Fibroblast of pulmonary artery (primary cell): Measurements from ENCODE around the gene SEC22C.
"Not testable (repeated sequence)": the region's sequence is repeated elsewhere in the genome, so short reads cannot be mapped to it uniquely, and the experiment has no call there.

Source experiments
- DNase-seq: peaks from one replicate; pipeline ENCODE4 v3.0.0-alpha.2; 2010; ENCODE audit warnings: low read depth
- H3K4me3 ChIP-seq: replicated peaks from 2 replicates; pipeline ENCODE4 v1.5.1; 2011; ENCODE audit warnings: low read depth, mild to moderate bottlenecking, control low read depth, low read length, moderate library complexity
- TF ChIP-seq, protein P1 (sequence below): IDR thresholded peaks from 2 replicates; pipeline ENCODE4 v1.5.1; 2011; ENCODE audit warnings: mild to moderate bottlenecking, control low read depth, low read length, inconsistent platforms; ENCODE audit errors: missing control alignments

SEC22C gene

DNA sequence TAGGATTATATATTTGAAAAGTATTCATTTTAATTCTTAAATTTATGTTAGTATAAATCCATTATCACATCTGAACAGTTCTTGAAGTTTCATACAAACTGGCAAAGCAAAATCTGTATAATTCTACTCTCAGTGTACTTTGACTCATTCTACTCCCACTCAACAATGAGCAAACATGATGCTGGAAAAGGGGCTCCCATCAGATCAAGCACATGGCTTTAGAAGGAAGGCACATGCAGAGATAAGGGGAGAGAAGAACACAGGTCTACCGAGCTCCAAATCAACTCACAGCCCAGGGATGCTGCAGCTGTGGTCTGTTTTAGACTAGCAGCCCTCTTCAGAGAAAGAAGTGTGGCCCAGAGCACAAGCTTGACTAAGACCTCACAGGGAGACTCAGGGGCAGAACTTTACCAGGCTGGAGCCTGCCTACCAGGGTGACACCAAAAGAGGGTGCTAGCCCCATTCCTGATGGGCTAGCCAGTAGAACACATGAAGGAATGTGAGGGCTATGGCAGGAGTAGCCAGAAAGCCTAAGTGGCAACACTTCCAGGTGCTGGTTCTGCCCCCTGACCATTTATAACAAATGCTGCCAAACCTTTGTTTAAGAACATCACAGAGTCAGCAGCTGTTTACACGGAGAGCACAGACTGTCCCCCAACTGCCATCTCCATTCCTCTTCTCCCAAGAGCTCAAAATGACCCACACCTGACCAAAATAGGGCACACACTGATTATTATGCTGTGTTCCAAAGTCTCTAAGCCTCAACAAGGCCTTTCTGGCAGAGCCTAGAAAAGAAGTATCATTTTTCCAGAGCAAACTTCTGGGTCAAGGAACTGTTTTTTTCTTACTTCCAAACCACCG is 19.5 kb downstream of the SEC22C start:
- no peak overlapping the region for H3K4me3 ChIP-seq
- DNase-seq = no peak
- TF ChIP-seq, protein P1, sequence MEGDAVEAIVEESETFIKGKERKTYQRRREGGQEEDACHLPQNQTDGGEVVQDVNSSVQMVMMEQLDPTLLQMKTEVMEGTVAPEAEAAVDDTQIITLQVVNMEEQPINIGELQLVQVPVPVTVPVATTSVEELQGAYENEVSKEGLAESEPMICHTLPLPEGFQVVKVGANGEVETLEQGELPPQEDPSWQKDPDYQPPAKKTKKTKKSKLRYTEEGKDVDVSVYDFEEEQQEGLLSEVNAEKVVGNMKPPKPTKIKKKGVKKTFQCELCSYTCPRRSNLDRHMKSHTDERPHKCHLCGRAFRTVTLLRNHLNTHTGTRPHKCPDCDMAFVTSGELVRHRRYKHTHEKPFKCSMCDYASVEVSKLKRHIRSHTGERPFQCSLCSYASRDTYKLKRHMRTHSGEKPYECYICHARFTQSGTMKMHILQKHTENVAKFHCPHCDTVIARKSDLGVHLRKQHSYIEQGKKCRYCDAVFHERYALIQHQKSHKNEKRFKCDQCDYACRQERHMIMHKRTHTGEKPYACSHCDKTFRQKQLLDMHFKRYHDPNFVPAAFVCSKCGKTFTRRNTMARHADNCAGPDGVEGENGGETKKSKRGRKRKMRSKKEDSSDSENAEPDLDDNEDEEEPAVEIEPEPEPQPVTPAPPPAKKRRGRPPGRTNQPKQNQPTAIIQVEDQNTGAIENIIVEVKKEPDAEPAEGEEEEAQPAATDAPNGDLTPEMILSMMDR = no peak

DNA sequence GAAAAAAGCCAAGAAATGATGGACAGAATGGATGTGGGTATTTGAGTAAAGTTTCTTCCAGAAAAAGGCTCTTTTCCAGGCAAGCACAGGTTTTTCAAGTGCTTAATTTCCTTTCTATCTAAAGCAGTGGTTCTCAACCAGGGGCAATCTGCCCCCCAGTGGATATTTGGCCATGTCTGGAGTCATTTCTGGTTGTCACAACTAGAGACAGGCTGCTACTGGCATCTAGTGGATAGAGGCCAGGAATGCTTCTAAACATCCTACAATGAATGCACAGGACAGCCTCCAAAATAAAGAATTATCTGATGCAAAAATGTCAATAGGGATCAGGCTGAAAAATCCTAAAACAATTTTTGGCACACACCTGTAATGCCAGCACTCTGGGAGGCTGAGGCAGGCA is 23.9 kb downstream of the SEC22C start:
- H3K4me3 ChIP-seq = no peak overlapping the region
- TF ChIP-seq, protein P1 = no peak
- DNase-seq = no peak

DNA sequence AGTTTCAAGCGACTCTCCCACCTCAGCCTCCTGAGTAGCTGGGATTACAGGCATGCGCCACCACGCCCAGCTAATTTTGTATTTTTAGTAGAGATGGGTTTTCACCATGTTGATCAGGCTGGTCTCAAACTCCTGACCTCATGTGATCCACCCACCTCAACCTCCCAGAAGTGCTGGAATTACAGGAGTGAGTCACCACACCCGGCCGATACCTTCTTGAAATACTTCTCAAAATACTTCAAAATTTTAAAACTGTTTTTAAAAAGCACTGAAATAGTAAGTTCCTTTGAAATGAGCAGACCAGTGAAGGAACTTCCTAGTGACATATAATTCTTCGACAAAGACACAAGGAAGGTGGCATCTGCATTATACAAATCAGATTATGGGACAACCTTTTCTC is 24.9 kb downstream of the SEC22C start:
- not testable (repeated sequence) for DNase-seq, H3K4me3 ChIP-seq

DNA sequence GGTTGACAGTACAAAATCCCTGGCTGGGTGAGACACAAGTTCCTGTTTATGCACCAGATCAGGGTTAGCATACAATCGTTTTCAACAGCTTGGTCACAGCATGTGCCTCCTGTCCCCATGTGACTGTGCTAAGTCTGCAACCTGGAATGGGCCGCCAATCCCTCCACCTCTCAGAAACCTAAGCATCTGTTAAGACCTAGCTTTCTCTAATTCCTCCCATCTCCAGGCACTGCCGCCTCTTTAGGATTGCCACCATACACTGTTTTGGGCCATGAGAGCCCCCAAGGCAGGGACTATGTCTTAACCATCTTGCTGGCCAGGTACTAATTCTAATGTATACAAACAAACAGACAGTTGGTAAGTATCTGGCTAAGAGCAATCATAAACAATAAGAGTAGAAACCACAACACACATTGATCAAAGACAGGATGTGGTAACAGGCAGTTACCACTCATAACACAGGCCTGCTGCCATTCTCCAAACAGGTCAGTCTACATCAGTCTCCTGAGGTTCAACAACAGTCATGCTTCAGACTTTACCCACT is 25.6 kb downstream of the SEC22C start:
- H3K4me3 ChIP-seq = no peak overlapping the region
- TF ChIP-seq, protein P1 = no peak
- DNase-seq = no peak

DNA sequence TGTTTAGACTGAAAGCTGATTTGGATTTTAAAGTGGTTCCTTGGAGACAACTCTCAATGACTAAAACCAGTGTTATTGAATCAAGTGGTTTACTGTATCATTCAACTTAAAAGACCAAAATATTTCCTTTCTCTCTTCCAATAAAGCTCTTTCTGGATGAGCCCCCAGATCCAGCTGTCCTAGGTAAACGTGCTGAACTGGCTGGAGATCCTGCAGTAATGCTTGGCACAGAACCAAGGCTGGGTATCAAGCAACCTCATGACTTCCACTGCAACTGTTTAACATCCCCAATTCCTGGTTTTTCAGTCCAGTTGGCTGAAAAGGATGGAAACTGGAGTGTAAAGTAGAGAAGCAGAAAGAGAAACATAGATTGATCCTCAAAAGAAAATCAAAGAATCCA is 28.9 kb downstream of the SEC22C start:
- no peak for DNase-seq
- no peak overlapping the region for H3K4me3 ChIP-seq
- TF ChIP-seq, protein P1 = no peak

DNA sequence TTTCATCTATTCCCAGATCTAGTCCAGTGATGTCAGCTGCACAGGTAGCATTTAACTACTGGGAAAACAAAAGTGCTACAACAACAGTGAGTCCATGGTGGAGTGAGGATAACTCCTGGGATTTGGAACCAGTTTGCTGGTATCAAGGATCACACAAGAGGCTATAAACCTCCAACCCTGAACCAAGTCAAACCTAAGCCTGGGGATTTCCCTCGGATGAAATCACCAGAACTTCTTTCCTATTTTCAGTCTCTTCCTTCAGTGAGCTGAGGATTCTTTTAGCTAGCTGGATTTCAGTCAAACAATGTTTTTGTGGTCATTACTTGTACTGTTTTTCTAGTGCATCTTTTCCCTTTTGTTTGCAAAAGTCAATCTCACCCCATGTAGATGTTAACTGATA is 31.5 kb downstream of the SEC22C start:
- no peak overlapping the region for H3K4me3 ChIP-seq
- DNase-seq = no peak
- TF ChIP-seq, protein P1 = no peak

DNA sequence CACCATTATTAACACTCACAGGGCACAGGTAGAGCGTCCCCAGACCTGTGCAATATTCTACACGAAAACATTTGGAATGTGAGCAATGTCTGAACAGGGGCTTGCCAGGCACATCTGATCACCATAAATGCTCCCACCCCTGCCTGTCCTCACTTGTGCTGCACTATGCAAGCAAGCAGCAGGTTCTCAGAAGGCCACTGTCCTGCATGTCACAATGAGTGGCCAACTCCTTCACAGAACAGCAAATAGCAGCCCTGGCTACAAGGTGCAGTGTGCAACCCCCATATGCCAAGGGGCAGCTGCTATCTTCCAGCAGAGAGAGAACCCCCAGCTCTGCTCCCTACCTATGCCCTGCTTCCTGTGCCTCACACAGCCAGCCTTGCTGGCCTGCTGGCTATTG is 32.6 kb downstream of the SEC22C start:
- no peak for DNase-seq
- TF ChIP-seq, protein P1 = no peak
- no peak overlapping the region for H3K4me3 ChIP-seq
